HCT116 (cell line): ENCODE data around the gene VDAC1.

ENCODE experiments used
- CEBPB ChIP-seq: IDR thresholded peaks from 2 replicates; pipeline ENCODE4 v1.6.1; 2012; ENCODE audit warnings: low read depth
- EZH2phosphoT487 ChIP-seq: fragments of 200-600 bp; IDR thresholded peaks from 2 replicates; pipeline ENCODE4 v1.6.1; 2018; ENCODE audit warnings: antibody characterized with exemption, borderline replicate concordance
- FOSL1 ChIP-seq: IDR thresholded peaks from 2 replicates; pipeline ENCODE4 v1.6.1; 2012; ENCODE audit warnings: low read depth
- POLR2A ChIP-seq: IDR thresholded peaks from 2 replicates; pipeline ENCODE4 v1.7.0; 2011; ENCODE audit warnings: borderline replicate concordance; ENCODE audit not compliant: insufficient read depth, insufficient read length; ENCODE audit errors: extremely low read depth
- POLR2AphosphoS5 ChIP-seq: IDR thresholded peaks from 2 replicates; pipeline ENCODE4 v1.6.1; 2011; ENCODE audit warnings: mild to moderate bottlenecking, low read depth, low read length, moderate library complexity
- REST ChIP-seq: IDR thresholded peaks from 2 replicates; pipeline ENCODE4 v1.6.1; 2012; ENCODE audit warnings: low read depth
- SIN3A ChIP-seq: IDR thresholded peaks from 2 replicates; pipeline ENCODE4 v1.6.1; 2012; ENCODE audit warnings: low read depth
- SRF ChIP-seq: IDR thresholded peaks from 2 replicates; pipeline ENCODE4 v1.6.1; 2012; ENCODE audit warnings: low read depth
- ZFX ChIP-seq: fragments of 450-650 bp; IDR thresholded peaks from 2 replicates; pipeline ENCODE4 v1.6.1; 2017
- ZNF274 ChIP-seq: fragments of 200-500 bp; sonication (Bioruptor generic); IDR thresholded peaks from 2 replicates; pipeline ENCODE4 v1.6.1; 2014; ENCODE audit warnings: mild to moderate bottlenecking, low read depth, low read length, inconsistent platforms
- TF ChIP-seq, protein P1 (sequence below), 3 experiments: fragments of 200-600 bp in 1 of 3; sonication (generic) in 1 of 3; IDR thresholded peaks in 2 of 3; conservative IDR thresholded peaks in 1 of 3; 2 replicates each; pipeline ENCODE4 v1.5.1; 2012 to 2017; ENCODE audit warnings: low read depth in 2 of 3, low read length in 2 of 3, antibody characterized with exemption in 1 of 3, borderline replicate concordance in 1 of 3, control low read depth in 1 of 3, mild to moderate bottlenecking in 1 of 3, mixed read lengths in 1 of 3, mixed run types in 1 of 3, moderate library complexity in 1 of 3; ENCODE audit not compliant: insufficient read depth in 1 of 3

GRCh38 chr5:134003817-134004625, 754 bp downstream of the VDAC1 start:
- TF ChIP-seq EZH2phosphoT487 (no peak), POLR2AphosphoS5 (no peak), POLR2A (no peak), SIN3A (no peak), FOSL1 (no peak), ZNF274 (no peak), CEBPB (no peak), SRF (no peak), ZFX (peak; percentile 97), REST (no peak)
- TF ChIP-seq, protein P1, sequence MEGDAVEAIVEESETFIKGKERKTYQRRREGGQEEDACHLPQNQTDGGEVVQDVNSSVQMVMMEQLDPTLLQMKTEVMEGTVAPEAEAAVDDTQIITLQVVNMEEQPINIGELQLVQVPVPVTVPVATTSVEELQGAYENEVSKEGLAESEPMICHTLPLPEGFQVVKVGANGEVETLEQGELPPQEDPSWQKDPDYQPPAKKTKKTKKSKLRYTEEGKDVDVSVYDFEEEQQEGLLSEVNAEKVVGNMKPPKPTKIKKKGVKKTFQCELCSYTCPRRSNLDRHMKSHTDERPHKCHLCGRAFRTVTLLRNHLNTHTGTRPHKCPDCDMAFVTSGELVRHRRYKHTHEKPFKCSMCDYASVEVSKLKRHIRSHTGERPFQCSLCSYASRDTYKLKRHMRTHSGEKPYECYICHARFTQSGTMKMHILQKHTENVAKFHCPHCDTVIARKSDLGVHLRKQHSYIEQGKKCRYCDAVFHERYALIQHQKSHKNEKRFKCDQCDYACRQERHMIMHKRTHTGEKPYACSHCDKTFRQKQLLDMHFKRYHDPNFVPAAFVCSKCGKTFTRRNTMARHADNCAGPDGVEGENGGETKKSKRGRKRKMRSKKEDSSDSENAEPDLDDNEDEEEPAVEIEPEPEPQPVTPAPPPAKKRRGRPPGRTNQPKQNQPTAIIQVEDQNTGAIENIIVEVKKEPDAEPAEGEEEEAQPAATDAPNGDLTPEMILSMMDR (IDR thresholded peaks at IDR 0.05 in 2 of 3, conservative IDR thresholded peaks at IDR 0.05 in 1 of 3; ENCODE audit: borderline replicate concordance in 1 of 3, insufficient read depth in 1 of 3, low read depth in 2 of 3, low read length in 2 of 3), result no peak
